Pulmonary artery endothelial cell (primary cell): Measurements from ENCODE around the gene ST7. TPM values are rescaled to one million over a fixed set of nuclear protein-coding genes. Genes with fewer than 3 reads are reported as not detected.
"Not testable (repeated sequence)": the region's sequence is repeated elsewhere in the genome, so short reads cannot be mapped to it uniquely, and the experiment has no call there.

Experiments used
- DNase-seq: peaks from one replicate; pipeline ENCODE4 v3.0.0-alpha.2; 2011; ENCODE audit warnings: low read depth, low spot score
- total RNA-seq: library from RNA; depleted of rRNA; stranded (reverse); fragments of >200 nt; gene quantifications from 2 replicates; pipeline ENCODE4 v1.2.3, GENCODE V29; 2014

Gene ST7
- total RNA-seq, 1 donor from 2014 or later: 22.4 TPM

- DNase-seq: no peak
These were observed 265.4 kb downstream of the ST7 start for GRCh38 chr7:117218700-117219099.

GRCh38 chr7:117219485-117219884, 266.2 kb downstream of the ST7 start:
- no peak for DNase-seq

GRCh38 chr7:117220836-117221235, 267.5 kb downstream of the ST7 start:
- no peak for DNase-seq

GRCh38 chr7:117225536-117225935, 272.2 kb downstream of the ST7 start:
- no peak for DNase-seq

GRCh38 chr7:117227091-117227490, 273.8 kb downstream of the ST7 start:
- no peak for DNase-seq

- DNase-seq: no peak
These were observed 276.0 kb downstream of the ST7 start for GRCh38 chr7:117229350-117229749.

GRCh38 chr7:117230276-117231046, 277.2 kb downstream of the ST7 start:
- no peak for DNase-seq

GRCh38 chr7:117231047-117231359, 277.7 kb downstream of the ST7 start:
- no peak for DNase-seq

GRCh38 chr7:117237646-117238045, 284.3 kb downstream of the ST7 start:
- DNase-seq: no peak

- DNase-seq: no peak
These were observed 285.2 kb downstream of the ST7 start for GRCh38 chr7:117238472-117238871.

GRCh38 chr7:117238937-117239336, 285.6 kb downstream of the ST7 start:
- DNase-seq: no peak

GRCh38 chr7:117241088-117241487, 287.8 kb downstream of the ST7 start:
- no peak for DNase-seq

GRCh38 chr7:117243390-117243789, 290.1 kb downstream of the ST7 start:
- no peak for DNase-seq

GRCh38 chr7:117245703-117246102, 292.4 kb downstream of the ST7 start:
- DNase-seq: not testable (repeated sequence)

- no peak for DNase-seq
These were observed 294.5 kb downstream of the ST7 start for GRCh38 chr7:117247809-117248208.

- DNase-seq: no peak
These were observed 295.5 kb downstream of the ST7 start for GRCh38 chr7:117248829-117249228.

GRCh38 chr7:117249696-117250095, 296.4 kb downstream of the ST7 start:
- DNase-seq: no peak

- DNase-seq: no peak
These were observed 296.9 kb downstream of the ST7 start for GRCh38 chr7:117250245-117250644.

- no peak for DNase-seq
These were observed 297.5 kb downstream of the ST7 start for GRCh38 chr7:117250801-117251200.

GRCh38 chr7:117251687-117252086, 298.4 kb downstream of the ST7 start:
- DNase-seq: no peak

- no peak for DNase-seq
These were observed 306.3 kb downstream of the ST7 start for GRCh38 chr7:117259615-117260014.

GRCh38 chr7:117262546-117262945, 309.2 kb downstream of the ST7 start:
- no peak for DNase-seq

GRCh38 chr7:117264716-117265115, 311.4 kb downstream of the ST7 start:
- DNase-seq: no peak

GRCh38 chr7:117269417-117269816, 316.1 kb downstream of the ST7 start:
- DNase-seq: peak; percentile 72
